Activated CD4-positive, alpha-beta T cell treated with anti-CD3 and anti-CD28 coated beads for 24 hours (primary cell): ENCODE data around the gene SENP3.

ENCODE experiments used
- DNase-seq, 2 donors: peaks; one replicate each; pipeline ENCODE4 v3.0.0-alpha.2; 2020; ENCODE audit warnings: low read depth in 2 of 2

Gene SENP3

GRCh38 chr17:7556627-7557026 lies 5.1 kb upstream of the SENP3 start:
- no peak for DNase-seq

GRCh38 chr17:7557147-7557764 lies 4.5 kb upstream of the SENP3 start:
- DNase-seq = no peak

- no peak for DNase-seq
Observed at GRCh38 chr17:7557775-7558543, 3.8 kb upstream of the SENP3 start.

DNA sequence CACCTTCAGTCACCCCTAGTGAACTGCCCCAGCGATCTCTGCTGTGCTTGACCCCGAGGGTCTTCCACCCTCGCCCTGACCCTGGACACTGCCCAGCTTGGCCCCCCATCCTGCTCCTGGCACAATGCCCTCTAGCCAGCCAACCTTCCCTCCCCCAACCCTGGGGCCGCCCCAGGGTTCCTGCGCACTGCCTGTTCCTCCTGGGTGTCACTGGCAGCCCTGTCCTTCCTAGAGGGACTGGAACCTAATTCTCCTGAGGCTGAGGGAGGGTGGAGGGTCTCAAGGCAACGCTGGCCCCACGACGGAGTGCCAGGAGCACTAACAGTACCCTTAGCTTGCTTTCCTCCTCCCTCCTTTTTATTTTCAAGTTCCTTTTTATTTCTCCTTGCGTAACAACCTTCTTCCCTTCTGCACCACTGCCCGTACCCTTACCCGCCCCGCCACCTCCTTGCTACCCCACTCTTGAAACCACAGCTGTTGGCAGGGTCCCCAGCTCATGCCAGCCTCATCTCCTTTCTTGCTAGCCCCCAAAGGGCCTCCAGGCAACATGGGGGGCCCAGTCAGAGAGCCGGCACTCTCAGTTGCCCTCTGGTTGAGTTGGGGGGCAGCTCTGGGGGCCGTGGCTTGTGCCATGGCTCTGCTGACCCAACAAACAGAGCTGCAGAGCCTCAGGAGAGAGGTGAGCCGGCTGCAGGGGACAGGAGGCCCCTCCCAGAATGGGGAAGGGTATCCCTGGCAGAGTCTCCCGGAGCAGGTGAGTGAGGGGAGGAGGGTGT lies 3.0 kb upstream of the SENP3 start, which contains the start of gene TNFSF13:
Gene TNFSF13 (plus strand): TSS at position 207 of the 776 bp plus-strand sequence. CDS start 290 bp downstream, at position 497.
- no peak for DNase-seq

- DNase-seq = no peak
Observed at GRCh38 chr17:7559320-7560171, 2.2 kb upstream of the SENP3 start.

- DNase-seq = peak in 1 of 2 donors; percentile 59
Observed at GRCh38 chr17:7560172-7561027, 1.3 kb upstream of the SENP3 start.

GRCh38 chr17:7561028-7561575 lies 617 bp upstream of the SENP3 start:
- peak; percentile 67 to 82 for DNase-seq

GRCh38 chr17:7562208-7562605 lies 488 bp downstream of the SENP3 start:
- DNase-seq = no peak

DNA sequence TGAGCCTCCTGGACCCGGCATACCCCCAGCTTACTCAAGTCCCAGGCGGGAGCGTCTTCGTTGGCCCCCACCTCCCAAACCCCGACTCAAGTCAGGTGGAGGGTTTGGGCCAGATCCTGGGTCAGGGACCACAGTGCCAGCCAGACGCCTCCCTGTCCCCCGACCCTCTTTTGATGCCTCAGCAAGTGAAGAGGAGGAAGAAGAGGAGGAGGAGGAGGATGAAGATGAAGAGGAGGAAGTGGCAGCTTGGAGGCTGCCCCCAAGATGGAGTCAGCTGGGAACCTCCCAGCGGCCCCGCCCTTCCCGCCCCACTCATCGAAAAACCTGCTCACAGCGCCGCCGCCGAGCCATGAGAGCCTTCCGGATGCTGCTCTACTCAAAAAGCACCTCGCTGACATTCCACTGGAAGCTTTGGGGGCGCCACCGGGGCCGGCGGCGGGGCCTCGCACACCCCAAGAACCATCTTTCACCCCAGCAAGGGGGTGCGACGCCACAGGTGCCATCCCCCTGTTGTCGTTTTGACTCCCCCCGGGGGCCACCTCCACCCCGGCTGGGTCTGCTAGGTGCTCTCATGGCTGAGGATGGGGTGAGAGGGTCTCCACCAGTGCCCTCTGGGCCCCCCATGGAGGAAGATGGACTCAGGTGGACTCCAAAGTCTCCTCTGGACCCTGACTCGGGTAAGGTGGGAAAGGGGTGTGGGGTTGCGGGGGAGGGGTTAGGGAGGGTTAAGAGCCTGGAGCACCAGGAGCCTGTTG lies 1.6 kb downstream of the SENP3 start:
- no peak for DNase-seq

DNA sequence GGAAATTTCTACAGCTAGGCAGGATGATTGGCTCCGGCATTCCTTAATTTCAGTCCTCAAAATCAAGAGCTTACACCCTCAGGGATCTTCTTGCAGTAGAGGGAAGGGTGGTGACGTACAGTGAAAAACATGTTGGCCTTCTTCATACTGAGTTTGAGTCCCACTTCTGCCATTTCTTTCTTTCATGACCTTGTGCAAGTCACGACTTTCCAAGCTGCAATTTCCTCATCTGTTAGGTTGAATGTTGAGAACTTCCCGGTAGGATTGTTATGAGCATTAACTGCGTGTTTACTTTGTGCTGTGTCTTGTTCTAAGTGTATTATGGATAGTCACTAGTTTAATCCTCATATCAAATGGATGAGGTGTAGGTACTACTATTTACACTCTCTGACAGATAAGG lies 7.9 kb downstream of the SENP3 start:
- no peak for DNase-seq

GRCh38 chr17:7570351-7570750 lies 8.6 kb downstream of the SENP3 start:
- no peak for DNase-seq

GRCh38 chr17:7572338-7572587 lies 10.5 kb downstream of the SENP3 start:
- DNase-seq = no peak

- peak; percentile 99 for DNase-seq
Observed at GRCh38 chr17:7572588-7573323, 11.0 kb downstream of the SENP3 start.

DNA sequence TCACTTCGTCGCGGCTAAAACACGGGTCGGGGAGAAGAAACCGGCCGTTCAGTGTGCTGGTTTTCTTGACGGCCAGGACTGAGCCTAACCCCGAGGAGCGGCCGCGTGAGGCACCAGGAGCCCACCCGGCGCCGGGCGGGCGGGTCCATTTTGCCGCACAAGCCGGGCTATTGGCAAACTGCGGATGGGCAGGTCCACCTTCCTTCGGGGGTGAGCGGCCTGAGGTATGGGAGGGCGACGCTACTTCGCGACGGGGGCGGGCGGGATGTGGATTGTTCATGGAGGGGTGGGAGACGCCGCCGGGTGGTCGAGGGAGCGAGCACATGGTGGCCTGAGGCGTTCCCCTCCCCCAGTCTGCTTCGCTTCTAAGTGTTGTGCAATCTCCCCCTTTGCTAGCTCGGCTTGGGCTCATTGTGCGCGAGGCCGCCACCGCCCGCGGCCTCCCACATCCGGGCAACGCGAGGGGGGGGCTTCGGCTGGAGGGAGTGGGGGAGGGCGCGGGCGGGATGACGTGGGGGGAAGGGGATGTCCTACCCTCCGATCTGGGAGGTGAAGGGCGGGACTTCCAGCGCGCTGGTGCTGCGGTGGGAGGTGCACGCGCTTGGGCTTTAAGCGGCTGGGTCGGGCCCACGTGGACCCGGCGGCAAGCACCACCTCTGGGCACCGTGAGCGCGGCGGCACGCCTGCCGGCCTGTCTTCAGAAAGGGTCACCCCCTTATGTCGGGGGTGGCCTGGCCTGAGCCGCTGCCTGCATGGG lies 11.8 kb downstream of the SENP3 start:
- peak; percentile 79 to 81 for DNase-seq

DNA sequence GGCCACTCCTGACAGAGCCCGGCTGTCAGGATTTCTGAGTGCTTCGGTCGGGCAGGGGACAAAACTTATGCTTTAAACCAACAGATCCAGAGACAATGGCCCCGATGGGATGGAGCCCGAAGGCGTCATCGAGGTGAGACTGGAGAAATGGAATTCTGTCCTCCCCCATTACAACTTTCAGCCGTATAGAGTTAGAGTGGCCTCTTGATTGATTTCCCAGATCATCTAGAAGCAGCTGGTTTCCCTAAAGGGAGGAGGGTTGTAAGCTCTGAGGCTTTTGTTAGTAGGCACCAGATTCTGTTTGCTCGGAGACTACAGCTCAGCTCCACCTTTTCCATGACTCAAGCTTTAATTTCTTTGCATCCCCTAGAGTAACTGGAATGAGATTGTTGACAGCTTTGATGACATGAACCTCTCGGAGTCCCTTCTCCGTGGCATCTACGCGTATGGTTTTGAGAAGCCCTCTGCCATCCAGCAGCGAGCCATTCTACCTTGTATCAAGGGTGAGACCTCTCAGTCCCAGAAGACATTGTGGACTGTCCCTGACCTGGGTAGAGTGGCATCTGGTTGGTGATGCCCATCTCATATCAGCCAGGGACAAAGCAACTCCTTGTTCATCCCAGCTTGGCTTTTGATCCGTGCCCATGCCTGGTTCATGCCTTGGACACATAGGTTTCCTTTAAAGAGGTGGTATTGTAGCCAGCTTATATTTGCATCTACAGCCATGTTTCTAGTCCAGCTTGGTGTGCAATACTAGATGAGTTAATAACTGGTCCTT lies 12.6 kb downstream of the SENP3 start:
- no peak for DNase-seq

DNA sequence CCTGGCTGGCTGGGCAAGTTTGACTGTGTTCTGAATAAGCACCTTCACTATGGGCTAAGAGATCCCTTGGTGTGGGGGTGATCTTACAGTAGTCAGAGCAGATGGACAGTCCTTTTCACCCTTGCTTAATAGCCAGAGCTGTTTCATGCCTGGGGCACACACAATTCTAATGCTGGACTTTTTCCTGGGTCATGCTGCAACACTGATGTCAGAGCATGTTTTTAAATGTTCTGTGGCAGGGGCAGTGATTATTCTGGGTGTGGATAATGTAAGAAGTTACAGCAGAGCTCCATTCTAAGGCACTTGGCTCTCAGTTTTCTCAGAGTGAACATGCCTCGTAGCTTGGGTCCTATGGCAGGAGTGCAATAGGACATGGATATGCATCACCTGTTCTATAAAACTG lies 13.8 kb downstream of the SENP3 start:
- no peak for DNase-seq

GRCh38 chr17:7575959-7576358 lies 14.2 kb downstream of the SENP3 start:
- DNase-seq = no peak
